Pancreas (tissue), 10 donors: Measurements from ENCODE around the gene BORCS5. TPM values are rescaled to one million over a fixed set of nuclear protein-coding genes. Genes with fewer than 3 reads are reported as not detected.

Experiments used
- ATAC-seq, 4 donors: fragments of 200-7000 bp; cut with Tn5 transposase; one replicate each; pipeline versions ENCODE4 v1.8.0 to v1.9.1; 2020; ENCODE audit warnings: mild to moderate bottlenecking in 4 of 4, moderate library complexity in 4 of 4
- DNase-seq, 6 donors: peaks; one replicate each; pipeline ENCODE4 v3.0.0-alpha.2; 2020
- FAIRE-seq: peaks from 2 replicates; lab custom pipeline; 2012; peaks lifted over from hg19 to GRCh38; lab: Jason Lieb, UNC
- H3K27ac ChIP-seq, 4 donors: fragments of 200-600 bp; sonication (generic); 1 replicate in 3 of 4; 2 replicates in 1 of 4; pipeline versions ENCODE4 v1.5.0 to v1.8.0; 2020
- H3K27me3 ChIP-seq, 4 donors: fragments of 200-600 bp; one replicate each; pipeline ENCODE4 v1.8.0; 2021
- H3K36me3 ChIP-seq, 3 donors: fragments of 200-600 bp; sonication (generic) in 1 of 3; one replicate each; pipeline versions ENCODE4 v1.5.0 to v1.8.0; 2020 to 2021
- H3K4me1 ChIP-seq, 3 donors: fragments of 200-600 bp; one replicate each; pipeline ENCODE4 v1.8.0; 2021
- H3K4me3 ChIP-seq, 4 donors: fragments of 200-600 bp; sonication (generic) in 2 of 4; one replicate each; pipeline versions ENCODE4 v1.5.0 to v1.8.0; 2020 to 2021
- H3K9me3 ChIP-seq, 4 donors: fragments of 200-600 bp; one replicate each; pipeline ENCODE4 v1.8.0; 2021
- CTCF ChIP-seq, 4 donors: fragments of 200-600 bp; sonication (generic) in 3 of 4; IDR thresholded peaks; one replicate each; pipeline versions ENCODE4 v1.5.0 to v1.8.0; 2021; ENCODE audit warnings: antibody characterized with exemption in 4 of 4
- WGBS, 2 donors: extraction: QIAGEN DNeasy Blood & Tissue Kit; methylation state at CpG; one replicate each; pipeline ENCODE4 v1.1.7; 2013; 5-methylcytosine and 5-hydroxymethylcytosine counted together
- intact Hi-C, 3 donors: fragments of 100-400 bp; cut with DNase I; formaldehyde crosslinking; loops; one replicate each; pipeline versions ENCODE4 v1.11.1 to v1.14.2; 2022
- polyA plus RNA-seq, 2 donors: library from polyadenylated mRNA; stranded (reverse); fragments of 200-250 nt; gene quantifications; one replicate each; pipeline ENCODE4 v1.2.3, GENCODE V29; 2013
- total RNA-seq, 6 donors: library from RNA; stranded (reverse); fragmentation: NEBNext Ultra II Directional in 4 of 6; extraction: Animal tissue kit (Norgen Biotek cat#: 25700) in 4 of 6; gene quantifications; one replicate each; pipeline versions ENCODE4 v1.2.1 to v1.2.4, GENCODE V29; 2021 to 2023
- donor health status: healthy with polysubstance abuse.
- donor health status: DM: no; HTN: no; CAD: no; lungs with moderate emphysema.
- donor health status: DM: no; HTN: no; CAD: no.
- donor health status: control.
- donor health status: control.
- donor health status: Bipolar disorder and iron deficiency.
- donor health status: DM: yes; HTN: yes; CAD: no.
- donor health status: DM: no; HTN: no; CAD: no.
- donor health status: DM: no; HTN: no; CAD: no.
- donor health status: DM: yes; HTN: yes; CAD: no.

BORCS5 gene
- total and polyA plus RNA-seq, 8 donors, result 3.7 to 10.9 (median 8.3) TPM

- 64 to 65% methylated on average over 4 of the region's 4 CpGs for WGBS, 2 donors
- DNase-seq, result no peak
- peak overlapping the region; percentile 1 to 62 (median 36) for H3K27ac ChIP-seq
Observed at GRCh38 chr12:12441843-12442461, 85.1 kb downstream of the BORCS5 start.

GRCh38 chr12:12442548-12443071 lies 85.7 kb downstream of the BORCS5 start:
- no peak for FAIRE-seq
- H3K4me1 ChIP-seq, result peaks cover 10 to 31% (median 31%) of the 10 kb centered on the region in 3 donors
- no peak overlapping the region for H3K4me3 ChIP-seq
- H3K36me3 ChIP-seq, result no peaks in the 10 kb centered on the region
- ATAC-seq, result peak; percentile 13 to 28 (median 26)
- H3K27me3 ChIP-seq, result no peaks in the 10 kb centered on the region
- peak overlapping the region; percentile 1 to 62 (median 36) for H3K27ac ChIP-seq
- no peak for TF ChIP-seq CTCF (IDR thresholded peaks at IDR 0.05)
- intact Hi-C loops, result no loop called here
- H3K9me3 ChIP-seq, result no peaks in the 10 kb centered on the region
- WGBS, 2 donors, result 71 to 76% methylated on average over 5 of the region's 5 CpGs
- no peak for DNase-seq

More at GRCh38 chr12:12441843-12442461, 85.1 kb downstream of the BORCS5 start:
- Histone ChIP-seq H3K4me3 (no peak overlapping the region), H3K27me3 (no peaks in the 10 kb centered on the region), H3K36me3 (no peaks in the 10 kb centered on the region), H3K9me3 (no peaks in the 10 kb centered on the region), H3K4me1 (peaks cover 10 to 31% (median 31%) of the 10 kb centered on the region in 3 donors)
- FAIRE-seq (no peak), ATAC-seq (peak; percentile 43 to 75 (median 67))
- intact Hi-C loops, result no loop called here
- TF ChIP-seq CTCF (IDR thresholded peaks at IDR 0.05), result no peak

- Histone ChIP-seq H3K36me3 (no peaks in the 10 kb centered on the region), H3K4me3 (no peak overlapping the region), H3K27ac (peak overlapping the region in 3 of 4 donors; percentile 6 to 50 (median 42)), H3K27me3 (no peaks in the 10 kb centered on the region), H3K4me1 (peaks cover 10 to 31% (median 31%) of the 10 kb centered on the region in 3 donors), H3K9me3 (no peaks in the 10 kb centered on the region)
- intact Hi-C loops, result no loop called here
- FAIRE-seq (no peak), ATAC-seq (peak in 1 of 4 donors; percentile 52), DNase-seq (no peak)
- WGBS, 2 donors, result 48 to 64% methylated on average over 5 of the region's 5 CpGs
- no peak for TF ChIP-seq CTCF (IDR thresholded peaks at IDR 0.05)
Observed at GRCh38 chr12:12443431-12443878, 86.6 kb downstream of the BORCS5 start.

- 92% methylated on average over 4 of the region's 4 CpGs for WGBS, 2 donors
- H3K36me3 ChIP-seq, result no peaks in the 10 kb centered on the region
- DNase-seq (no peak), ATAC-seq (no peak), FAIRE-seq (no peak)
- intact Hi-C loops, result no loop called here
- H3K4me1 ChIP-seq, result peaks cover 15 to 39% (median 37%) of the 10 kb centered on the region in 3 donors
- no peaks in the 10 kb centered on the region for H3K9me3 ChIP-seq
- TF ChIP-seq CTCF (IDR thresholded peaks at IDR 0.05), result no peak
- no peak overlapping the region for H3K27ac ChIP-seq
- no peak overlapping the region for H3K4me3 ChIP-seq
- no peaks in the 10 kb centered on the region for H3K27me3 ChIP-seq
Observed at GRCh38 chr12:12445165-12445881, 88.4 kb downstream of the BORCS5 start.
